Measurements from ENCODE around the gene RNU7-1. TPM values are rescaled to one million over a fixed set of nuclear protein-coding genes. Genes with fewer than 3 reads are reported as not detected.

The RNU7-1 gene
- total RNA-seq, 4 donors from 2014 or later = not detected

GRCh38 chr12:6904280-6905276 lies 39.0 kb upstream of the RNU7-1 start, which contains the start of gene LRRC23:
Gene LRRC23, plus strand, starts transcription at chr12:6904822. Its CDS starts 812 bp downstream, at chr12:6905634.
- no peak for TF ChIP-seq CTCF (IDR thresholded peaks at IDR 0.05; ENCODE audit: low read depth)

GRCh38 chr12:6905414-6906040 lies 38.1 kb upstream of the RNU7-1 start:
- TF ChIP-seq CTCF (IDR thresholded peaks at IDR 0.05; ENCODE audit: low read depth) = no peak

- TF ChIP-seq CTCF (IDR thresholded peaks at IDR 0.05; ENCODE audit: low read depth) = no peak
Measured at GRCh38 chr12:6909421-6910145, 34.0 kb upstream of the RNU7-1 start.

GRCh38 chr12:6912164-6912935 lies 31.3 kb upstream of the RNU7-1 start:
- TF ChIP-seq CTCF (IDR thresholded peaks at IDR 0.05; ENCODE audit: low read depth) = no peak

GRCh38 chr12:6914246-6914946 lies 29.2 kb upstream of the RNU7-1 start, which contains the start of gene ENO2:
Gene ENO2, plus strand, starts transcription at chr12:6914580. Its CDS starts 1,253 bp downstream, at chr12:6915833.
- TF ChIP-seq CTCF (IDR thresholded peaks at IDR 0.05; ENCODE audit: low read depth) = no peak
